Raji (cell line): ENCODE results near the gene TNFSF12.

Experiments used
- POLR2A ChIP-seq: IDR thresholded peaks from 2 replicates; pipeline ENCODE4 v1.6.1; 2011; ENCODE audit warnings: low read depth, low read length, control low read depth; ENCODE audit not compliant: insufficient read depth

The TNFSF12 gene

GRCh38 chr17:7530023-7530900 lies 18.6 kb upstream of the TNFSF12 start:
- TF ChIP-seq POLR2A, result no peak

- TF ChIP-seq POLR2A, result no peak
These were observed 10.8 kb upstream of the TNFSF12 start for GRCh38 chr17:7538050-7538449.

- no peak for TF ChIP-seq POLR2A
These were observed 9.8 kb upstream of the TNFSF12 start for GRCh38 chr17:7538891-7539545.

- no peak for TF ChIP-seq POLR2A
These were observed 7.7 kb upstream of the TNFSF12 start for GRCh38 chr17:7541074-7541621.

- TF ChIP-seq POLR2A, result no peak
These were observed 3.9 kb upstream of the TNFSF12 start for GRCh38 chr17:7544911-7545310.

GRCh38 chr17:7549401-7550055 lies 670 bp downstream of the TNFSF12 start:
- TF ChIP-seq POLR2A, result no peak

- no peak for TF ChIP-seq POLR2A
These were observed 1.5 kb downstream of the TNFSF12 start for GRCh38 chr17:7550344-7550743.

GRCh38 chr17:7551396-7551795 lies 2.5 kb downstream of the TNFSF12 start:
- TF ChIP-seq POLR2A, result no peak

- TF ChIP-seq POLR2A, result no peak
These were observed 3.8 kb downstream of the TNFSF12 start for GRCh38 chr17:7552621-7553051.

GRCh38 chr17:7553356-7553755 lies 4.5 kb downstream of the TNFSF12 start:
- TF ChIP-seq POLR2A, result no peak

GRCh38 chr17:7555320-7555948 lies 6.6 kb downstream of the TNFSF12 start:
- no peak for TF ChIP-seq POLR2A

GRCh38 chr17:7556627-7557026 lies 7.8 kb downstream of the TNFSF12 start:
- no peak for TF ChIP-seq POLR2A

- TF ChIP-seq POLR2A, result 0 out of 2 replicates have a peak, but pooled peaks have one; percentile 8
These were observed 8.4 kb downstream of the TNFSF12 start for GRCh38 chr17:7557147-7557764.

- TF ChIP-seq POLR2A, result 0 out of 2 replicates have a peak, but pooled peaks have one; percentile 7
These were observed 9.1 kb downstream of the TNFSF12 start for GRCh38 chr17:7557775-7558543.
